Astrocyte (in vitro differentiated cells and primary cell): ENCODE data around the gene ANKRD33B.
A peak's percentile ranks its signal among the peaks of the same experiment; 100 is the strongest.

Experiments used
- EZH2 ChIP-seq: IDR thresholded peaks from 2 replicates; pipeline ENCODE4 v1.6.1; 2012; ENCODE audit warnings: mild to moderate bottlenecking, low read length, inconsistent platforms; ENCODE audit not compliant: insufficient read depth
- TF ChIP-seq, protein P1 (sequence below): IDR thresholded peaks from 2 replicates; pipeline ENCODE4 v1.5.1; 2011; ENCODE audit warnings: low read depth, mild to moderate bottlenecking, inconsistent platforms, low read length, moderate library complexity; ENCODE audit not compliant: insufficient read depth

DNA sequence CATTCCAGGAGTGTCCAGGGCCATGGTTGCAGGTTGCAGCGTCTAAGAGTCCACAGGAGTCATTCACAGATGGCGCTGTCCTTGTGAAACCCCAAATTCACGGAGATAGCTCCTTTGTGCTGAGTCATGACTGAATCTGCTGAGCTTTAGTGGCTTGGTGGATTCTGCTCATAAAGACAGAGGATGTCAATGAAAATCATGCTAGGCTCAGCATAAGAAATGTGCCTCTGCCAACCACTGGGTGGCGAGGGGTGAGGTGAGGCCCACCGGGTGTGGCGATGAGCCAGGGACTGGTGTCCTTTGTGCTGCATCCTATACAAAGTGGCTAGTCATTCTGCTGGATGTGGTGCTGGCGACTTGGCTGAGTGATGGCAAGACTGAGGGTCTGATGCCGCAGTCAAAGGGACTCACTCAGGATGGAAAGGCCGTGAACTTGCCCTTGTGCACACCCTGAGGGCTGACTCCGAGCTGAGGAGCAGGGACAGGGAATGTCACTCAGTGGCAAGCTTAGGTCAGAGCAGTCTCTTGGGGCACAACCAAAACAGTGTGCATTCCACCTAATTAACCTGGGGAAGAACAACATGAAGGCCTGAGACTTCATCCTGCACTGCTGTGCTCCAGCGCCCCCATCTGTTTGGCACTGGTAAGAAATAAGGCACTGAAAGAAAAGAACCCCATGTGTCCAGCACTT lies 125.7 kb downstream of the ANKRD33B start:
- TF ChIP-seq, protein P1, sequence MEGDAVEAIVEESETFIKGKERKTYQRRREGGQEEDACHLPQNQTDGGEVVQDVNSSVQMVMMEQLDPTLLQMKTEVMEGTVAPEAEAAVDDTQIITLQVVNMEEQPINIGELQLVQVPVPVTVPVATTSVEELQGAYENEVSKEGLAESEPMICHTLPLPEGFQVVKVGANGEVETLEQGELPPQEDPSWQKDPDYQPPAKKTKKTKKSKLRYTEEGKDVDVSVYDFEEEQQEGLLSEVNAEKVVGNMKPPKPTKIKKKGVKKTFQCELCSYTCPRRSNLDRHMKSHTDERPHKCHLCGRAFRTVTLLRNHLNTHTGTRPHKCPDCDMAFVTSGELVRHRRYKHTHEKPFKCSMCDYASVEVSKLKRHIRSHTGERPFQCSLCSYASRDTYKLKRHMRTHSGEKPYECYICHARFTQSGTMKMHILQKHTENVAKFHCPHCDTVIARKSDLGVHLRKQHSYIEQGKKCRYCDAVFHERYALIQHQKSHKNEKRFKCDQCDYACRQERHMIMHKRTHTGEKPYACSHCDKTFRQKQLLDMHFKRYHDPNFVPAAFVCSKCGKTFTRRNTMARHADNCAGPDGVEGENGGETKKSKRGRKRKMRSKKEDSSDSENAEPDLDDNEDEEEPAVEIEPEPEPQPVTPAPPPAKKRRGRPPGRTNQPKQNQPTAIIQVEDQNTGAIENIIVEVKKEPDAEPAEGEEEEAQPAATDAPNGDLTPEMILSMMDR, result peak; percentile 31
- no peak for TF ChIP-seq EZH2
